SH-SY5Y (cell line): ENCODE results near the gene PPM1A.

Experiments used
- GATA2 ChIP-seq: IDR thresholded peaks from 2 replicates; pipeline ENCODE4 v1.6.1; 2011; ENCODE audit warnings: mild to moderate bottlenecking, low read depth, low read length
- GATA3 ChIP-seq: IDR thresholded peaks from 2 replicates; pipeline ENCODE4 v1.6.1; 2011; ENCODE audit warnings: low read depth, mild to moderate bottlenecking, low read length, moderate library complexity

PPM1A gene

DNA sequence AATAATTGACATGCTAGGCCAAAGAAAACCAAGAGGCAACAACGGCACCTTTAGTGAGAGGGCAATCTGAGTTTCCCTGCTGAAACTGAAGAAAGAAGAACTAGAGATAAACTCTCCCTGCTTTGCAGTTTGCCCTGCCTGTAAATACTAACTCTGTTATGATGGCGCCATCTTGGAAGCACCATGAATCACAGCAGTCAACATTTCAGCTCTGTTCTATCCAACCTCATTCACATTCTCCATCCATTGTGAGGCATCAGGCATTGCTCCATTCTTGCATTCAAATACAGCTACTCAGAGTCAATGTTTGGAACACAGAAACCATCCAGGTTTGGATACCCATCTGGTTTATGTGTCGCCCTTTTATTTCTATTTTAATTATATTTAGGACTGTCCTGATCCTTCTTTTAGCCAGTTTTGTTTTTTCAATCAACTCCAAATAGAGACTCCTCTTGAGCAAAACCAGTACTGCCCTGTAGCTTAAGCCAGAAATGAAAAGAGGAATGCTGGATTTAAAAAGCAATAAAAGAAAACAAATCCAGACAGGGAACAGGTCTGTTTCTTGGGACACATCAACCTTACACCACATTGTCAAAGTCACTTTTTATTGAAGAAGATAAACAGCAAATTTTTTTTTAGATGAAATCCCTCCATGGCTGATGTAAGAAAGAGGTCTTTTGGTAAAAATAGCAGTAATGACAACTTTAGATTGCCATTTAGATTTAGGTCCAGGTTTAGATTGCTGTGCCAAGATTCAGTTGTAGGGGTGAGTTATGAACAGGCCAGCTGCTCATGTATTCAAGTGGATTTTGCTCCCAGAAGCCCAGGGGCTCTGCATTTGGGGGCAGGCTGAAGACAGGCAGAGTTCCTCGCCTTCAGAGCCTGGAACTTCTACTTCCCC is 33.3 kb upstream of the PPM1A start:
- TF ChIP-seq GATA2 = no peak
- TF ChIP-seq GATA3 = no peak

DNA sequence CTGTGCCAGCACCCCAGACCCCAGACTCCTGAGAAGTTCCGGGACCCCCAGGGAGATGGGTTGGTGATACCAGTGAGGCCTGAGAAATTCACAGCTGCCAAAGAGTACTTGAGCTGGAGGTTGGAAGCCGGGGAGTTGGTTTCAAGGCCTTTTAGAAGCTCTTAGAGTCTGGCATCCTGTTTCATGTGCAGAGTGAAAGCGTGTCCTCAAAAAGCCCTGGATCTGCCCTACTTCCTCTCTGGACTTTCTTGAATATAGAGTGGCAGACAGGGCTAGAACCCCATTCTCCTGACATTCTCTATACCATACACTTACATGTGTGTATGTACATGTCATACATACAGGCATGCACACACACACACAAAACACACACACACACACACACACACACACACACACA is 31.3 kb upstream of the PPM1A start:
- TF ChIP-seq GATA2 (no peak), GATA3 (no peak)

DNA sequence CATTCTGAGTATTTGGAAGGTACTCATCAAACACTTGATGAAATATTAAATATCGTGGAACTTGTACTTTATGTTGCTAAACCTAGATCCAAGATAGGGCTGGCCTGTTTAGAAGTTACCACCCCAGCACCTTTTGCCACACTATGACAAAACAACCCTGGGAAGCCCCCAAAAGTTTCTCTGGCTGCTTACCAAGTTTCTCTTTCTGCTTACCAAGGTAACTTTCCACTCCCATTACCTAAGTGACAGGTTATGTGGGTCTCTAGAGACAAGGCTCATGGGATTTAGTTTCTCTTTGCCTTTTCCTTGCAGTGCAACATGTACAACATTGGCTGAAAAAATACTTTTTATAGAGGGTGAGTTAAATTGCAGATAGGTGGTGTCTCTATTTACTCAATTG is 28.9 kb upstream of the PPM1A start:
- TF ChIP-seq GATA3 = no peak
- TF ChIP-seq GATA2 = no peak

DNA sequence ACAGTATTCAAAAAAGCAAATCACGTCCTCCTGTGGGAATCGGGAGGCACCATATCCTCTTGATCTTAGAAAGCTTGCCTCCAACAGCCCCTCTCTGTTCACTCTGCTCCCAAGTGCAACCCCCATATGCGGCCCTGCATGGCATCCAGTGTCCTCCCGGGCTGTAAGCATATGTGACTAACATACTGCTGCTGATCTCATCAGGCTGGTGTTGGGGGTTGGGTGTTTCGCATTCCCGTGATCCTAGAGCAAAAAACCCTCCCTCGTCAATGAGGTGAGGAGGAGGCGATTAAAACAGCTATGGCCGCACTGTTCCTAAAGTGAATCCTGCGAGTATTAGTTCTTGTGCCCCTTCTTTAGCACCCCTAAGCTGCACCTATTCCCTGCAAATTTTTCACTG is 28.1 kb upstream of the PPM1A start:
- TF ChIP-seq GATA3 (no peak), GATA2 (no peak)

DNA sequence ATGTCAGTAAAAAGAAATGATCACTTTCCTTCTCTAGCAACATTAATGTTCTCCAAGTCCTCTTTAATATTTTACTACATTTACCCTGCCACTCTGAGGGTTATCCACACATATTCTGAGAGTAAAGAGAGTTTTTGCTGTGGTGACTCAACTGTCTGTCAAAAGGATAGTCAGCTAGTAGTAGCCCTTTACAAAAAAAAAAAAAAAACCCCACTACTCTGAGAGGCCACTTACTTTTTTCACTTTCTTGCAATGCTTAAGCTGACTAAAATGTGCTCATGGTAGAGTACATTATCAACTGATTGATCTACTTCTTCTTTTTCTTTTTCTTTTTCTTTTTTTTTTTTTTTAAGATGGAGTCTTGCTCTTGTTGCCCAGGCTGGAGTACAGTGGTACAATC is 27.6 kb upstream of the PPM1A start:
- no peak for TF ChIP-seq GATA2

DNA sequence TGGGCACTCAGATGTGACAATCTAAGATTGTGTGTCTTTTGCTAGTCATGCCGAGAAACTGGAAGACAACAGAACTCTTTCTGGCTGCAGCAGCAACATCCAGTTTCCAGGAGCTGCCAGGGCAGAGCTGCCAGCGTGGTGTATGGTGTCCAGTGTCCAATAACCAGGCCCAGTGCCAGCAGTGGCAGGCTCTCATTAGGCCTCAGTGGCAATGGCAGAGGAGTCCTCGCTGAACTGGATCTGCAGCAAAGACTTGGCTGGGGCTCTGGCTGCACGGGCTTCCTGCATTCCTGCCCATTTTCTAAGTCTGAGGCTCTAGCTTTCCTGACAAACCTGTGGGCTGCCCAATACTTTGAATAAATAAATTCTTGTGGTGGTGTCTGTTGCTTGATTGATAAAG is 26.2 kb upstream of the PPM1A start:
- TF ChIP-seq GATA3 = no peak
- no peak for TF ChIP-seq GATA2

DNA sequence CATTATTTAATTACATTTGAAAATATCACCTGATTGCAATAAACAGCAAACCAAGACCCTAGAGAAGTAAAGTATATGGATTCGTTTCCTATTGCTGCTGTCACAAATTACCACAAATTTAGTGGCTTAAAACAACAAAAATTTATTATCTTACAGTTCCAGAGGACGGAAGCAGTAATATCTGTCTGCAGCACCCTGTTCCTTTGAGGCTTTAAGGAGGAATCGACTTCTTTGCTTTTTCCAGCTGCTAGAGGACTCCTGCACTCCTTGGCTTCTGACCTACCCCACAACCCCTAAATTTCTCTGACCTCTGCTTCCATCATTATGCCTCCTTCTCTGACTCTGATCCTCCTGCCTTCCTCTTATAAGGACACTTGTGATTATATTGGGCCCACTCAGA is 23.8 kb upstream of the PPM1A start:
- TF ChIP-seq GATA3 (no peak), GATA2 (no peak)

DNA sequence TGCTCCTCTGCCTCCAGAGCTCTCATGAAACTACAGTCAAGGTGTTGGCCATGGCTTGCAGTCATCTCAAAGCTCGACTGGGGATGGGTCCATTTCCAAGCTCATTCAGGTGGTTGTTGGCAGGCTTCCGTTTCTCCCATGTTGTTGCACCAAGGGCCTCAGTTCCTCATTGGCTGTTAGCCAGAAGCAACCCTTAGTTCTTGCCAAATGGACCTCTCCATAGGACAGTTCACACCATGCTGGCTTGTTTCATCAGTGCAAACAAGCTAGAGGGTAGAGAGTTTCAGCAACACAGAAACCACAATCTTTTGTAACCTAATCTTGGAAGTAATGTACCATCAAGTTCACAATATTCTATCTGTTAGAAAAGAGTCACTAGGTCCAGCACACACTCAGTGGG is 22.7 kb upstream of the PPM1A start:
- TF ChIP-seq GATA3 = no peak
- no peak for TF ChIP-seq GATA2

DNA sequence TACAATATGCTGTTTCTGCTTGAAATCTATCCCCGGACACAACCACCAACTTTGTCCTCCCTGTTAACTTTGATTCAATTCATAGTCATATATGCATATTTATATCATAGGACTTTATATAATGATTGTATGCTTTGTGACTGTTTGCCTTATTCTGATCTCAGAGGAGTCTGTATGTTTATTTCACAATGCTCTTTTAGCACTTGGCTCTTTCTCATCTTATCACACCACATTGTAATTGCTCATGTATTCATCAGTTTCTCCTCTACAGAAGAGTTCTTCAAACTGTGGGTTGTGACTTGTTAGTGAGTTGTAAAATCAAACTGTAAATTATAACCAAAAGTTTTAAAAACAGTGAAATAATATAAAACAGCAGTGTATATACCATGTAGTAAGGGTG is 21.7 kb upstream of the PPM1A start:
- TF ChIP-seq GATA2 (no peak), GATA3 (no peak)

DNA sequence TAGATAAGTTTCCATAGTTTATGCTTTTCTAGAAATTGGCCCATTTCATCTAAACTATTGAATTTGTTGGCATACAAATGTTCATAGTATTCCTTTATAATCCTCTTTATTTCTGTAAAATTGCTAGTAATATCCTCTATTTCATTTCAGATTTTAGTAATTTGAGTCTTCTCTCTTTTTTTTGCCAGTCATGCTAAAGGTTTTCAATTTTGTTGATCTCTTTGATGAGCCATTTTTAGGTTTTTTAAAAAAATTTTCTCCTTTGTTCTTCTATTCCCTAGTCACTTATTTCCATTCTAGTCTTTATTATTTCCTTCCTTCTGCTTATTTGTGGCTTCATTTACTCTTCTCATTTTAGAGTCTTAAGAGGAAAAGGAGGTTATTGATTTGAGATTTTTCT is 19.4 kb upstream of the PPM1A start:
- TF ChIP-seq GATA2 (no peak), GATA3 (no peak)

DNA sequence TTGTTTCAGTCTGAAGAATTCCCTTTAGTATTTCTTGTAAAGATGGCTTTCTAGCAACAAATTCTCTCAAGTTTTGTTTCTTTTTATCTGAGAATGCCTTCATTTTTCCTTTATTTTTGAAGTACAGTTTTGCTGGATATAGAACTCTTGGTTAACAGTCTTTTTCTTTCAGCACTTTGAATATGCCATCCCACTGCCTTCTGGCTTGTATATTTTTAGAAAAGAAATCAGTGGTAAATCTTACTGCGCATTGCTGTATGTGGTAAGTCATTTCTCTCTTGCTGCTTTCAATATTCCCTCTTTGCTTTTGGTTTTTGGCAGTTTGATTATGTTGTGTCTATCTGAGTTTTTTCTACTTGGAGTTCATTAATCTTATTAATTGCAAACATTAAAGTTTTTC is 16.8 kb upstream of the PPM1A start:
- TF ChIP-seq GATA2 (no peak), GATA3 (no peak)

DNA sequence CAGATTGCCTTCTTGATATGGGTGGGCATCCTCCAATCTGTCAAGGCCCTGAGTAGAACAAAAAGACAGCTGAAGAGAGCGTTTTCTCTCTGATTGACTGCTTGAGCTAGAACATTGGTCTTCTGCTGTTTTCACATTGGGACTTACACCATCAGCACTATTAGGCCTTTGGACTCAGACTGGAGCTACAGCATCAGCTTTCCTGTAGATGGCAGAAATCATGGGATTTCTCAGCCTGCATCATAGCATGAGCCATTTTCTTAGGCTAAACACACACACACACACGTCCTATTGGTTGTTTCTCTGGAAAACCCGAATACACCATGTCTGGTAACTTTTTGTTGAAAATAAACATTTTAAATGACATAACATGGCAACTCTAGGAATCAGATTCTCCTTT is 15.8 kb upstream of the PPM1A start:
- no peak for TF ChIP-seq GATA3
- TF ChIP-seq GATA2 = no peak

DNA sequence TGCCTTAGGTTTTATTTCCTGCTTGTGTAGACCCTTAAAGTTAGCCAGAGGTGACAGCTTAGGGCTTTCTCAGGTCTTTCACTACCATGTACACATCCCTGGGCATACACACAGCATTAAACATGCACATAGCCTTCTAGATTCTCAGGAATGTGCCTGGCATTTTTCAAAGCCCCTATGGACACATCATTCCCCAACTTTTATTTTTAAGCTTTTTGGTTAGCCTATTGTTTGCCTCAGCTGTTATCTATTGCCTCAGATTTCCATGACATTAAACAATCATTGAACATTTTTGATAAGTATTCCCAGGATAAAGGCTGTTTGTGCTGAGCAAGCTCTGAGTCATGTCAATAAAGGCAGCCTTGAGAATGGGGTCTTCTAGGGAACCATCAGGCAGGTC is 15.1 kb upstream of the PPM1A start:
- TF ChIP-seq GATA2 (no peak), GATA3 (no peak)

DNA sequence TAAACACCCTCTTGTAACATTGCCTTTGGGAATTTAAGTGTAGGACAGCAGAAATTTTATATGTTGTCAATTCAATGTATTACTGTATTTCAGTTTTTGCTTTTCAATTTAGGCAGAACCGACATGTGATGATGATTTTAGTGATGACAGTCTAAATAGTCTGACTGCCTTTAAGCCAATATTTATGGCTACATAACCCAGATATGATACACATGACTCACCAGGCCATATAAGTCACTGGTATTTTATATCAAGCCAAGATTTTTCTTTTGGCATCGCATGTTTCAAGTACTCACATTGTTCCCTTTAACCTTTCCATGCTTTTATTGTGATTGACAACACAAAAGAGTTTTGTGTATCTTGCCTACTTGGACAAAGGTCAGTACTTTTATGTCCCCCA is 13.6 kb upstream of the PPM1A start:
- TF ChIP-seq GATA2 = no peak
- TF ChIP-seq GATA3 = no peak

DNA sequence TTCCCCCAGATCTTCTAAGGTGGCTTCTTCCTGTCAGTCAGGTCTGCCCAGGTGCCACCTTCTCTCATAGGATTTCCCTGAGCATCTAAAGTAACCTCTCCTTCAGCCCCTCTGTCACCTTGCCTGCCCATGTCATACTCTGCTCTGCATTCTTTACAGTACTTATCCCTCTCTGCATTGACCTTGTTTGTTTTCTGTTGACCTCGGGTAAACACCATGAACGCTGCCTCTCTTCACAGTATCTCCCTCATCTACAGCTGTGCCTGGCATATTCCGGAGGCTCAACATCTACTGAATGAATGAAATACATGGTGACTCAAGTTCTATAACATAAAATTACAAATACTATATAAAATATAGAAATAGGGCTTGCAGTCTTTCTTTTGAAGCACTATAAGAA is 10.1 kb upstream of the PPM1A start:
- no peak for TF ChIP-seq GATA2
- TF ChIP-seq GATA3 = no peak

DNA sequence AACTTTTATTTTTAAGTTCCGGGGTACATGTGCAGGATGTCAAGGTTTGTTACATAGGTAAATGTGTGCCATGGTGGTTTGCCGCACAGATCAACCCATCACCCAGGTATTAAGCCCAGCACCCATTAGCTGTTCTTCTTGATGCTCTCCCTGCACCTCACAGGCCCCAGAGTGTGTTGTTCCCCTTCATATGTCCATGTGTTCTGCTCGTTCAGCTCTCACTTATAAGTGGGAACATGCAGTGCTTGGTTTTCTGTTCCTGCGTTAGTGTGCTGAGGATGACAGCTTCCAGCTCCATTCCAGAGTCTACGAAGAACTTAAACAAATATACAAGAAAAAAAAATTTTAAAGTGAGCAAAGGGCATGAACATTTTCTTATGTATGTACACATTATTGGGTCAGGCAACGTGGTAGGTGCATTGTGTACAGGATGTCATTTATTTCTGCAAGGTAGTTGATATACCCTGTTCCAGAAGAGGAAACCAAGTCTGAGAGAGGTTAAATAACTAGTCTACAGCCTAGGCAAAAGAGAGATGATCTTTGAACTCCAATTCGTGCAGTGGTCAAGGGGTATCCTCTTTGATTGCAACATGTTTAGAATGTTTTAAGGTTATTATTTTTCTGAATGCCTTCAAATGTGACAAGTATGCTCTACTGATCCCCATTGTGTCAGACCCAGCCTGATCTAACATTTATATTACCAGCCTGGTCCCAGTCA is 8.7 kb upstream of the PPM1A start:
- TF ChIP-seq GATA2 (no peak), GATA3 (no peak)
